Liver (tissue), 9 donors: ENCODE measurements around the gene DSCAM. TPM values are rescaled to one million over a fixed set of nuclear protein-coding genes. Genes with fewer than 3 reads are reported as not detected.

Experiments used
- DNase-seq: peaks from one replicate; pipeline ENCODE4 v3.0.0-alpha.2; 2017; ENCODE audit warnings: low spot score
- H3K27ac ChIP-seq, 2 donors: one replicate each; pipeline ENCODE4 v1.7.0; 2013; ENCODE audit warnings: inconsistent platforms in 2 of 2, low read length in 2 of 2, control low read depth in 1 of 2, low read depth in 1 of 2, mild to moderate bottlenecking in 1 of 2
- H3K27me3 ChIP-seq, 4 donors: one replicate each; pipeline versions ENCODE4 v1.6.1 to v1.7.0; 2013; ENCODE audit warnings: low read length in 3 of 4, inconsistent platforms in 1 of 4, mild to moderate bottlenecking in 1 of 4, moderate library complexity in 1 of 4; ENCODE audit not compliant: control insufficient read depth in 4 of 4, insufficient read depth in 4 of 4
- H3K36me3 ChIP-seq, 4 donors: one replicate each; pipeline versions ENCODE4 v1.6.1 to v1.7.0; 2013; ENCODE audit warnings: low read length in 3 of 4, mild to moderate bottlenecking in 3 of 4, low read depth in 1 of 4, moderate library complexity in 1 of 4; ENCODE audit not compliant: control insufficient read depth in 4 of 4, insufficient read depth in 3 of 4
- H3K4me1 ChIP-seq, 4 donors: one replicate each; pipeline versions ENCODE4 v1.6.1 to v1.7.0; 2013; ENCODE audit warnings: low read length in 3 of 4, mild to moderate bottlenecking in 3 of 4, moderate library complexity in 1 of 4; ENCODE audit not compliant: control insufficient read depth in 4 of 4, insufficient read depth in 4 of 4
- H3K4me3 ChIP-seq, 3 donors: one replicate each; pipeline versions ENCODE4 v1.6.1 to v1.7.0; 2013; ENCODE audit warnings: low read length in 3 of 3, control low read depth in 1 of 3, low read depth in 1 of 3, mild to moderate bottlenecking in 1 of 3
- H3K9ac ChIP-seq, 2 donors: one replicate each; pipeline ENCODE4 v1.7.0; 2013; ENCODE audit warnings: low read length in 2 of 2, mild to moderate bottlenecking in 2 of 2, moderate library complexity in 2 of 2, control low read depth in 1 of 2, low read depth in 1 of 2
- H3K9me3 ChIP-seq, 4 donors: one replicate each; pipeline versions ENCODE4 v1.6.1 to v1.7.0; 2013; ENCODE audit warnings: low read length in 3 of 4; ENCODE audit not compliant: control insufficient read depth in 4 of 4
- ATF3 ChIP-seq: IDR thresholded peaks from 2 replicates; pipeline ENCODE4 v1.6.1; 2016; ENCODE audit warnings: antibody characterized with exemption
- CTCF ChIP-seq: fragments of 150-350 bp; IDR thresholded peaks from 2 replicates; pipeline ENCODE4 v1.5.1; 2017; ENCODE audit warnings: improper control_type of control experiment, low read depth, low read length; ENCODE audit not compliant: missing input control
- EGR1 ChIP-seq, 2 donors: IDR thresholded peaks; 2 replicates each; pipeline ENCODE4 v1.6.1; 2016 to 2018; ENCODE audit warnings: antibody characterized with exemption in 2 of 2, low read depth in 2 of 2
- FOXA1 ChIP-seq: IDR thresholded peaks from 2 replicates; pipeline ENCODE4 v1.6.1; 2016; ENCODE audit warnings: antibody characterized with exemption
- FOXA2 ChIP-seq: IDR thresholded peaks from 2 replicates; pipeline ENCODE4 v1.6.1; 2016; ENCODE audit warnings: antibody characterized with exemption
- GABPA ChIP-seq, 2 donors: IDR thresholded peaks in 1 of 2; conservative IDR thresholded peaks in 1 of 2; 2 replicates each; pipeline ENCODE4 v1.6.1; 2016; ENCODE audit warnings: antibody characterized with exemption in 2 of 2, mild to moderate bottlenecking in 1 of 2, moderate library complexity in 1 of 2
- HNF4A ChIP-seq, 2 donors: conservative IDR thresholded peaks; 2 replicates each; pipeline ENCODE4 v1.6.1; 2016; ENCODE audit warnings: antibody characterized with exemption in 2 of 2, mild to moderate bottlenecking in 2 of 2
- HNF4G ChIP-seq: IDR thresholded peaks from 2 replicates; pipeline ENCODE4 v1.6.1; 2016; ENCODE audit warnings: antibody characterized with exemption
- JUND ChIP-seq, 2 donors: IDR thresholded peaks; 2 replicates each; pipeline ENCODE4 v1.6.1; 2016; ENCODE audit warnings: antibody characterized with exemption in 2 of 2
- MAX ChIP-seq: IDR thresholded peaks from 2 replicates; pipeline ENCODE4 v1.6.1; 2016; ENCODE audit warnings: antibody characterized with exemption
- NR2F2 ChIP-seq: IDR thresholded peaks from 2 replicates; pipeline ENCODE4 v1.6.1; 2016; ENCODE audit warnings: antibody characterized with exemption
- RAD21 ChIP-seq, 2 donors: IDR thresholded peaks; 2 replicates each; pipeline ENCODE4 v1.6.1; 2016; ENCODE audit warnings: antibody characterized with exemption in 2 of 2, mild to moderate bottlenecking in 2 of 2
- REST ChIP-seq: IDR thresholded peaks from 2 replicates; pipeline ENCODE4 v1.6.1; 2016; ENCODE audit warnings: antibody characterized with exemption, mild to moderate bottlenecking
- RXRA ChIP-seq, 2 donors: IDR thresholded peaks; 2 replicates each; pipeline ENCODE4 v1.6.1; 2017 to 2018; ENCODE audit warnings: antibody characterized with exemption in 2 of 2, mild to moderate bottlenecking in 1 of 2
- SP1 ChIP-seq: IDR thresholded peaks from 2 replicates; pipeline ENCODE4 v1.6.1; 2018; ENCODE audit warnings: antibody characterized with exemption, mild to moderate bottlenecking
- TAF1 ChIP-seq: conservative IDR thresholded peaks from 2 replicates; pipeline ENCODE4 v1.6.1; 2016; ENCODE audit warnings: antibody characterized with exemption, mild to moderate bottlenecking
- YY1 ChIP-seq: IDR thresholded peaks from 2 replicates; pipeline ENCODE4 v1.6.1; 2016; ENCODE audit warnings: antibody characterized with exemption, mild to moderate bottlenecking
- ZBTB33 ChIP-seq: IDR thresholded peaks from 2 replicates; pipeline ENCODE4 v1.6.1; 2016; ENCODE audit warnings: antibody characterized with exemption
- WGBS: extraction: QIAGEN DNeasy Blood & Tissue Kit; methylation state at CpG from one replicate; pipeline ENCODE4 v1.1.7; 2013; 5-methylcytosine and 5-hydroxymethylcytosine counted together
- polyA plus RNA-seq, 2 donors: library from polyadenylated mRNA; stranded (reverse) in 1 of 2; unstranded in 1 of 2; fragments of 200-250 nt in 1 of 2; fragments of >200 nt in 1 of 2; fragmentation: Nextera tagmentation in 1 of 2; extraction: Ambion mirVana in 1 of 2; gene quantifications; one replicate each; pipeline versions ENCODE4 v1.2.1 to v1.2.3, GENCODE V29; 2013 to 2015
- total RNA-seq, 2 donors: library from RNA; depleted of rRNA; stranded (reverse); fragments of >200 nt; gene quantifications; one replicate each; pipeline ENCODE4 v1.2.3, GENCODE V29; 2014
- donor health status: healthy.
- donor health status: healthy.
- donor health status: healthy.
- donor health status: healthy.
- donor health status: healthy.

The DSCAM gene
- total and polyA plus RNA-seq, 4 donors = 0.02 to 0.23 (median 0.10) TPM

- Histone ChIP-seq H3K27ac (no peak overlapping the region), H3K4me3 (no peak overlapping the region), H3K27me3 (peaks cover 0 to 8% (median 2%) of the 10 kb centered on the region in 4 donors), H3K9ac (no peak overlapping the region), H3K36me3 (no peaks in the 10 kb centered on the region), H3K4me1 (no peaks in the 10 kb centered on the region), H3K9me3 (no peaks in the 10 kb centered on the region)
- no peak for DNase-seq
- 79% methylated on average over 17 of the region's 17 CpGs for WGBS
- TF ChIP-seq GABPA (IDR thresholded peaks at IDR 0.05 in 1 of 2, conservative IDR thresholded peaks at IDR 0.05 in 1 of 2) (no peak), FOXA2 (no peak), HNF4A (conservative IDR thresholded peaks at IDR 0.05) (no peak), EGR1 (IDR thresholded peaks at IDR 0.05; ENCODE audit: low read depth in 2 of 2) (no peak), HNF4G (no peak), RAD21 (IDR thresholded peaks at IDR 0.05) (no peak), TAF1 (no peak), CTCF (no peak), SP1 (no peak)
These were observed 208.3 kb downstream of the DSCAM start for GRCh38 chr21:40638466-40639251.

- Histone ChIP-seq H3K27me3 (peaks cover 0 to 7% (median 2%) of the 10 kb centered on the region in 4 donors), H3K4me3 (no peak overlapping the region), H3K4me1 (no peaks in the 10 kb centered on the region), H3K36me3 (no peaks in the 10 kb centered on the region), H3K9me3 (no peaks in the 10 kb centered on the region), H3K9ac (no peak overlapping the region), H3K27ac (no peak overlapping the region)
- WGBS = 80% methylated on average over 9 of the region's 9 CpGs
- TF ChIP-seq HNF4G = no peak
- no peak for TF ChIP-seq NR2F2
- no peak for TF ChIP-seq JUND (IDR thresholded peaks at IDR 0.05)
- no peak for TF ChIP-seq CTCF
- no peak for TF ChIP-seq ZBTB33
- TF ChIP-seq SP1 = no peak
- TF ChIP-seq RAD21 (IDR thresholded peaks at IDR 0.05) = no peak
- TF ChIP-seq YY1 = no peak
- no peak for TF ChIP-seq ATF3
- no peak for TF ChIP-seq GABPA (IDR thresholded peaks at IDR 0.05 in 1 of 2, conservative IDR thresholded peaks at IDR 0.05 in 1 of 2)
- no peak for TF ChIP-seq TAF1
- TF ChIP-seq REST = no peak
- TF ChIP-seq MAX = no peak
- no peak for TF ChIP-seq EGR1 (IDR thresholded peaks at IDR 0.05; ENCODE audit: low read depth in 2 of 2)
- no peak for TF ChIP-seq RXRA (IDR thresholded peaks at IDR 0.05)
- no peak for TF ChIP-seq FOXA2
- TF ChIP-seq FOXA1 = no peak
- TF ChIP-seq HNF4A (conservative IDR thresholded peaks at IDR 0.05) = no peak
- no peak for DNase-seq
These were observed 210.9 kb downstream of the DSCAM start for GRCh38 chr21:40636026-40636425.
